Epithelial cell of proximal tubule (primary cell): ENCODE results near the gene TTBK2. TPM values are rescaled to one million over a fixed set of nuclear protein-coding genes. Genes with fewer than 3 reads are reported as not detected.
A peak's percentile ranks its signal among the peaks of the same experiment; 100 is the strongest.

ENCODE experiments used
- DNase-seq: peaks from one replicate; pipeline ENCODE4 v3.0.0-alpha.2; 2011; ENCODE audit warnings: low read depth
- H3K4me3 ChIP-seq: 2 replicates; pipeline ENCODE4 v1.5.1; 2011; ENCODE audit warnings: low read depth, mild to moderate bottlenecking, low read length
- CTCF ChIP-seq: conservative IDR thresholded peaks from 2 replicates; pipeline ENCODE4 v1.5.1; 2012; ENCODE audit warnings: low read depth, mild to moderate bottlenecking, low read length
- total RNA-seq: library from RNA; depleted of rRNA; stranded (reverse); fragments of >200 nt; gene quantifications from 2 replicates; pipeline ENCODE4 v1.2.3, GENCODE V29; 2015

Gene TTBK2
- total RNA-seq, 1 donor from 2014 or later = 5.8 TPM

GRCh38 chr15:42704492-42704926, 216.1 kb downstream of the TTBK2 start:
- peak; percentile 97 for TF ChIP-seq CTCF
- no peak overlapping the region for H3K4me3 ChIP-seq
- peak; percentile 20 for DNase-seq

GRCh38 chr15:42696626-42697025, 224.0 kb downstream of the TTBK2 start:
- TF ChIP-seq CTCF = no peak
- DNase-seq = no peak
- no peak overlapping the region for H3K4me3 ChIP-seq

GRCh38 chr15:42695527-42696071, 225.0 kb downstream of the TTBK2 start:
- no peak for TF ChIP-seq CTCF
- no peak overlapping the region for H3K4me3 ChIP-seq
- DNase-seq = no peak

GRCh38 chr15:42694398-42694797, 226.2 kb downstream of the TTBK2 start:
- H3K4me3 ChIP-seq = no peak overlapping the region
- no peak for TF ChIP-seq CTCF
- DNase-seq = no peak

GRCh38 chr15:42693942-42694341, 226.6 kb downstream of the TTBK2 start:
- DNase-seq = no peak
- H3K4me3 ChIP-seq = no peak overlapping the region
- TF ChIP-seq CTCF = no peak

- TF ChIP-seq CTCF = no peak
- no peak for DNase-seq
- no peak overlapping the region for H3K4me3 ChIP-seq
These were observed 227.1 kb downstream of the TTBK2 start for GRCh38 chr15:42693496-42693895.

- no peak for DNase-seq
- H3K4me3 ChIP-seq = no peak overlapping the region
- TF ChIP-seq CTCF = no peak
These were observed 227.6 kb downstream of the TTBK2 start for GRCh38 chr15:42692997-42693396.
